HG02852 (cell line): Measurements from ENCODE around the gene KIF25.
"Not testable (repeated sequence)": the region's sequence is repeated elsewhere in the genome, so short reads cannot be mapped to it uniquely, and the experiment has no call there.

Source experiments
- ATAC-seq: cut with Tn5 transposase; IDR thresholded peaks from one replicate; pipeline ENCODE4 v1.9.1; 2021; ENCODE audit warnings: mild to moderate bottlenecking, moderate library complexity; ENCODE audit not compliant: unreplicated experiment

Gene KIF25

GRCh38 chr6:167974640-167975344, 22.7 kb upstream of the KIF25 start:
- no peak for ATAC-seq

DNA sequence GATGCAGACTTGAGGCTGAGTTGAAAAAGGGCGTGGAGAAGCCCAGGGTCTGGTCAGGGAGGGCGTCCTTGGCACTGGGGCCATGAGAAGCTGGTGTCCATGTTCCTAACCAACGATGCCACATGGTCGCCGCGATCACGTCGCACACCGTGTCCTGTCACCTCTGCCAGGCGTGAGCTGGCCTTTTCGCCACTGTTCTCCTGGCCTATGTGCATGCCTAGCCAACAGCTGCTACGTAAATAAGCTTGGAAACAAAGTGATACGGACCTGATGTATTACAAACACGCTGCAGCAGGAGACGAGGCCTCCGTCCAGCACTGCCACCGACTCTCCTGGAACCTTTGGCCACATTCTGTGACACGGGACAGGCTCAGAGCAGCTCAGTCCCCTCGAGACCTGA, 22.0 kb upstream of the KIF25 start:
- ATAC-seq = no peak

- not testable (repeated sequence) for ATAC-seq
Measured at GRCh38 chr6:167976116-167976657, 21.3 kb upstream of the KIF25 start.

DNA sequence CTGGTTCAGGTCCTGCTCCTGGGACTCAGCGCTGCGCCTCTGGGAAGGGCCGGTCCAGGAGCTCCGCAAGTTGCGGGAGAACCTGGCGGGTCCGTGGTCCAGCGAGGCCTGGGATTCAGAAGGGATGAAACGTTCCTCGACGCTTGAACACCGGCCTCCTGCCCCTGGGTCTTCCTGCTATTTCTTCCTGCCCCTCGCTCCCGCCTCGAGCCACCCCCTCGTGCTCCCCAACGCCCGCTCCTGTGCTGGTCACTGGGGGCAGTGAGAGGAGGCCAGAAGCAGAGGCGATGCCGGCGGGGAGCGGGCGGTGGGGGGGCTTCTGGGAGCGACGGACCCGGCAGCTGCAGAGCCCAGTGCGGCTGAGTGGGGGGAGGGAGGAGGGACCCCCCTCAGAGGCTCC, 20.8 kb upstream of the KIF25 start:
- no peak for ATAC-seq

- no peak for ATAC-seq
Measured at GRCh38 chr6:167977717-167978467, 19.6 kb upstream of the KIF25 start.

- ATAC-seq = no peak
Measured at GRCh38 chr6:167978607-167979006, 18.9 kb upstream of the KIF25 start.

- no peak for ATAC-seq
Measured at GRCh38 chr6:167979436-167980139, 17.9 kb upstream of the KIF25 start.

GRCh38 chr6:167980911-167981580, 16.4 kb upstream of the KIF25 start:
- no peak for ATAC-seq

GRCh38 chr6:167981916-167982462, 15.5 kb upstream of the KIF25 start:
- ATAC-seq = no peak

- ATAC-seq = no peak
Measured at GRCh38 chr6:167984144-167984719, 13.2 kb upstream of the KIF25 start.

- ATAC-seq = no peak
Measured at GRCh38 chr6:167984876-167985604, 12.4 kb upstream of the KIF25 start.

DNA sequence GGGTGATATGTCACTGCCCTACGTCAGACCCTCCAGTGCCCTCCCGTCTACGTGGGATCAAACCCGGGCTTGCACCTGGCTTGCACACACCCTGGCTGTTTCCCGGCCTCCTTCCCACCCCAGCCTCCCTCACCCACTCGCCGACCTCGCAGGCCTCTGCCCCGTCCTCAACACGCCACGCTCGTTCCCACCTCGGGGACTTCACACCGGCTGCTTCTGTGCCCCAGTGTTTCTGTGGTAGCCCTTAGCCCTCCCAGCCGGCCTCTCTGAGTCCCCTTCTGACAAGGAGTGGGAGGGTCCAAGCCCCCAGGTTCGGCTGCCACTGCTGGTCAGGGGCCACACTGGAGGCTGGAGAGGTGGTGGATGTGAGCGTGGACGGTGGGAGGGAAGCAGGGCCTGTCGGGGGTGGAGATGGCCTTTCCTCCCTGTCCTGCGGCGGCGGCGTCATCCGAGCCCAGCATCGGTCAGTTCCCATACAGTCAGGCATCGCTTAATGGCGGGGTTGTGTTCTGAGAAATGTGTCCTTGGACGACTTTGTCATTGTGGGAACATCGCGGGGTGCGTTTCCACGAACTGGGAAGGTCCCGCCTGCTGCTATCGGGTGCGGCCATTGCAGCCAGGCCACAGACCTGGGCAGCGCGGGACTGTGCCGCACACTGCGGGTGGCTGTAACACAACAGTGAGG, 11.4 kb upstream of the KIF25 start:
- ATAC-seq = no peak

- no peak for ATAC-seq
Measured at GRCh38 chr6:167987396-167988153, 9.9 kb upstream of the KIF25 start.

DNA sequence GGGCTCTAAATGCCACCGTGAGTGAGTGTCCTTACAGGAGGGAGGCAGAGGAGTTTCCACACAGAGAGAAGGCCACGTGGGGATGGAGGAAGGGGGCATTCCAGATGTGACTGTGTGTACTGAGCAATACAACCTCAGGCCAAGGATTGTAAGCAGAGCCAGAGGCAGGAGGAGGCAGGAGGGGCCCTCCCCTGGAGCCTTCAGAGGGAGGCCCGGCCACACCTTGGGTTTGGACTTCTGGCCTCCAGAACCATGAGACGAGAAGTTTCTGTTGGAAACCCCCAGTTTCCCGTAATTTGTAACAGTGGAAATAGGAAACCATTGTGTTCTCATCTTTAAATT, 9.3 kb upstream of the KIF25 start:
- ATAC-seq = no peak

GRCh38 chr6:167988945-167989841, 8.3 kb upstream of the KIF25 start:
- no peak for ATAC-seq

DNA sequence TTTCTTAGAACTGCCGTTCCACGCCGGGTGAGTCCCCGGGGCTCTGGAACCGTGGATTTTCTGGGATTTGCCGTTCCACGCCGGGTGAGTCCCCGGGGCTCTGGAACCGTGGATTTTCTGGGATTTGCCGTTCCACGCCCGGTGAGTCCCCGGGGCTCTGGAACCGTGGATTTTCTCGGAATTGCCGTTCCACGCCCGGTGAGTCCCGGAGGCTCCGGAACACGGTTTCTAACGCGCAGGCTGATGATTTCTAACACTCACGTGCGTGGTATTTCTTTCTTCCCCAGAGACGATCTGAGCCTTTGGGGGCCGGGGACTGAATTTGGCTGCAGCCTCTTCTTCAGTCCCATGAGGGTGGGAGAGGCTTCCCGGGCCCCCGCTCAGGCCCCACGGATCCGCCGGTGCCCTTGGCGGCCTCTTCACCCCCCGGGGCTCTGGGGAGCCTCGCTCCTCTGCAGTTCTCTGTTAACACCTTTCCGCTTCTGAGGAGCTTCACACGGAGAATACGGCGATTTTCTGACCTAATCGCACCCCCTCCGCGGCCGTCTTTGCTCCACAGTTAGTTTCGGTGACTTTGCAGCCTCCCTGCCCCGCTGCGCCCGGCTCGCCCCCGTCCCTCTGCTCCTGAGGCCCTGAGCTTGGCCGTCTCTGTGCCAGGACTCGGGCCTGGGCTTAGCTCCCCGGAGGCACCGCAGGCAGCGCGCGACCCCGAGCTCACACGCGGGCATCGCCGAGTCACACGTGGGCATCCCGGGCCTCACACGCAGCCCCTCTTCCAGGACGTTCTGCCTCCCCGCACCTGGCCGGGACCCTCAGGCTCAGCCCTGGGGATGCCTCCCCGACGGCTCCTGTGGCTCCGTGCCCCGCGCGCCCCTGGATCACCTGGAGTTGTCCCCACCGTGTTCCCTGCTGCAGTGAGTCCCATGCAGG, 7.2 kb upstream of the KIF25 start:
- no peak for ATAC-seq
